Loucy (cell line): ENCODE measurements around the gene EIF4EBP2.

Experiments used
- CTCF ChIP-seq: fragments of 200-600 bp; sonication (generic); conservative IDR thresholded peaks from 2 replicates; pipeline ENCODE4 v1.5.1; 2014; ENCODE audit warnings: mild to moderate bottlenecking, antibody characterized with exemption, low read length
- EZH2phosphoT487 ChIP-seq: fragments of 200-600 bp; IDR thresholded peaks from 2 replicates; pipeline ENCODE4 v1.6.1; 2018; ENCODE audit warnings: antibody characterized with exemption, mild to moderate bottlenecking, moderate library complexity, borderline replicate concordance

DNA sequence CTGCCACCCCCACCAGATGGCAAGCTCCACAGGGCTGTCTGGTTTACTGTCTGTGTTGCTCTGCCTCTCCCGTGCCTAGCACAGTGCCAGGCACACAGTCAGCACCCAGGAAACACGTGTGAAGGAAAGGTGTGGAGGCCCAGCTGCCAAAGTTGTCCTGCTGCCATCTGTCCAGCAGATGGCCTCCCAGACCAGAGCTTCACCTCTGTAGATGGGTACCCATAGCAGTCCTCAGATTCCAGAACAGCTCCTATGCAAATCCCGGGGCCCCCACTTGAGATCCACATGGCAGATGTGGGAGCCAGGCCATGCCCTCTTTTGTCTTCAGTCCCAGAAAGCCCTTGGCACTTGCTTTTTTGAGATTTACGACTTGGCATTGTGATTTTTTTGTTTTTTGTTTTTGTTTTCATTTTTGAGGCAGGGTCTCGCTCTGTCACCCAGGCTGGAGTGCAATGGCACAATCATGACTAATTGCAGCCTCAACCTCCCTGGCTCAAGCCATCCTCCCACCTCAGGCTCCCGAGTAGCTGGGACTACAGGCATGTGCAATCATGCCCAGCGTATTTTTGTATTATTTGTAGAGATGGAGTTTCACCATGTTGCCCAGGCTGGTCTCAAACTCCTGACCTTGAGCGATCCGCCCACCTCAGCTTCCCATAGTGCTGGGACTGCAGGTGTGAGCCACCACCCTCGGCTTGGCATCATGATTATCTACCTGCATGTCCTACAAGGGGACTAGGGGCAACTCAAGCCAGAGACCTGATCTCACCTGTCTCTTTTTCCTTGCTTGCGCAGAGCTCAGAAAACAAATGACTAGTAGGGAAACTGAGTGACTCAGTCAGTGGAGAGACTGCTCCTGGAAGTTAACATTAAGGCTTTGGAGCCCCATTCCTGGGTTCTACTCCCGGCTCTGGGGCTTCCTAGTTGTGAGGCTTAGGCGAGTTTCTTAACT is 57.7 kb downstream of the EIF4EBP2 start:
- TF ChIP-seq CTCF = peak; percentile 93
- no peak for TF ChIP-seq EZH2phosphoT487
